NCI-H446 (cell line): Measurements from ENCODE around the gene MON1B.
A peak's percentile ranks its signal among the peaks of the same experiment; 100 is the strongest.
"Not testable (repeated sequence)": the region's sequence is repeated elsewhere in the genome, so short reads cannot be mapped to it uniquely, and the experiment has no call there.

Experiments used
- DNase-seq, 2 experiments: peaks; one replicate each; lab custom pipeline; 2025; lab: John Stamatoyannopoulos, UW

Gene MON1B

GRCh38 chr16:77197747-77198146 is 6.8 kb downstream of the MON1B start:
- no peak for DNase-seq

- DNase-seq: no peak
These were observed 8.2 kb downstream of the MON1B start, which contains the start of gene SYCE1L for GRCh38 chr16:77199211-77199610. TSS of gene SYCE1L (plus strand) at chr16:77199408. CDS start at chr16:77199452, 44 bp downstream.

GRCh38 chr16:77206533-77206932 is 15.5 kb downstream of the MON1B start:
- DNase-seq: no peak

GRCh38 chr16:77207030-77207429 is 16.0 kb downstream of the MON1B start:
- no peak for DNase-seq

GRCh38 chr16:77208382-77208781 is 17.4 kb downstream of the MON1B start:
- DNase-seq: no peak

GRCh38 chr16:77211880-77212740 is 21.1 kb downstream of the MON1B start:
- peak; percentile 42 to 82 for DNase-seq

- peak; percentile 39 to 71 for DNase-seq
These were observed 22.0 kb downstream of the MON1B start for GRCh38 chr16:77212741-77213541.

GRCh38 chr16:77213542-77214106 is 22.6 kb downstream of the MON1B start:
- peak; percentile 73 to 91 for DNase-seq

- no peak for DNase-seq
These were observed 23.6 kb downstream of the MON1B start for GRCh38 chr16:77214411-77215138.

GRCh38 chr16:77219437-77219836 is 28.4 kb downstream of the MON1B start:
- DNase-seq: no peak

- DNase-seq: no peak
These were observed 29.4 kb downstream of the MON1B start for GRCh38 chr16:77220427-77220826.

- DNase-seq: no peak
These were observed 30.5 kb downstream of the MON1B start for GRCh38 chr16:77221482-77221881.

- DNase-seq: no peak
These were observed 32.2 kb downstream of the MON1B start for GRCh38 chr16:77223184-77223583.

- no peak for DNase-seq
These were observed 34.2 kb downstream of the MON1B start for GRCh38 chr16:77225182-77225581.

- DNase-seq: no peak
These were observed 36.8 kb downstream of the MON1B start for GRCh38 chr16:77227745-77228144.

GRCh38 chr16:77231047-77231446 is 40.1 kb downstream of the MON1B start:
- no peak for DNase-seq

GRCh38 chr16:77233799-77234519 is 43.0 kb downstream of the MON1B start:
- no peak for DNase-seq

- DNase-seq: no peak
These were observed 43.6 kb downstream of the MON1B start for GRCh38 chr16:77234611-77235010.

GRCh38 chr16:77236063-77236511 is 45.1 kb downstream of the MON1B start:
- peak; percentile 21 to 68 for DNase-seq

GRCh38 chr16:77238593-77238992 is 47.6 kb downstream of the MON1B start:
- no peak for DNase-seq

- not testable (repeated sequence) for DNase-seq
These were observed 51.5 kb downstream of the MON1B start for GRCh38 chr16:77242471-77242870.
